ENCODE results near the gene SLC7A4.
"Not testable (repeated sequence)": the region's sequence is repeated elsewhere in the genome, so short reads cannot be mapped to it uniquely, and the experiment has no call there.

The SLC7A4 gene

DNA sequence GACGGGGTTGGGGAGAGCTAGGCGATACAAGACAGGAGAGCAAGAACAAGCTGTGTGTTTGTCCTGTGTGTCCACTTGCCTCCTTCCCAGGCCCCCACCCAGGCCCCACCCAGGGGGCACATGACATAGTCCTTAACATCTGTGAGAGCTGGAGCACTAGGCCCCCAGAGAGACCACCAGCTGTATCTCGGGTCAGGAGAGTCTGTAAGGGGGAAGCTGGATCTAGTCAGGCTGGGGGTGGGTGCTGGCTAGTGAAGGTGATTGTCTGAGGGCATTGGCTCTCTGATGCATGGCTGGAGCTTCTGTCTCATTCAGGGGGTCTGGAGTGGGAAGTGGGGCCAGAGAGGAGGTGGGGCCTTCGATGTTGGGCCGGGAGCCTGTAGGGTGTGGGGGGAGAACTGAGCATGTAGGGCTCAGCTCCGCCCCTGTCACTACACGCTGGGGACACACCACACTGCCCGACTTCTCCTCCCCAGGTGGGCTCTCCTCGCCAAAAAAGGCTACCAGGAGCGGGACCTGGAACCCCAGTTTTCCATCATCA, 16.8 kb downstream of the SLC7A4 start:
- no peak for DNase-seq

DNA sequence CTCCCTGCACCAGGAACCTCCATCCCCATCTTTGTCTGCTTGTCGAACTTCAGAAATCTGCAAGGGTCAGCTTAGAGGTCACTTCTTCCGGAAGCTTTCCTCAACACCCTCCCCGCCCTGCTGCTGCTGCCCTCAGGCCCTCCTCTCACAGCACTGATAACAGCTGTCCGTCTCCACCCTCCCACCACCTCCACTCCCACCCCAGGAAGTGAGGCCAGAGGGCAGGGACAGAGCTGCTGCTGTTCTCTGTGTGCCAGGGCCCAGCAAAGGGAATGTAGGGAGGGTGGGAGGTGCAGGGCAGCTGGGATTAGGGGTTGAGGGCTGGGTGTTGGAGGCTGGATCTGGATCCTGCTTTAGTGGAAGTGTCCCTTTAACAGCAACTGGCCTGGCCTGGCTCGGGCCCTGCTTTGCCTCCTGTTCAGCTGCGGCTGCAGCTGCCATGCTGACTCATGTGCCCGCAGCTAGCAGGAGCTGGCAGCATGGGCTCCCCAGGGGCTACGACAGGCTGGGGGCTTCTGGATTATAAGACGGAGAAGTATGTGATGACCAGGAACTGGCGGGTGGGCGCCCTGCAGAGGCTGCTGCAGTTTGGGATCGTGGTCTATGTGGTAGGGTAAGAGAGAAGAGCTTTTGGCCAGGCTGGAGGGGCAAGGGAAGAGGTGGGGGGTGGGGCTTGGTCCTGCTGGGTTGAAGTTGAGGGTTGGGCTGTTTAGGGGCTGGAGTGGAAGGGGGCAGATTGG, 17.5 kb downstream of the SLC7A4 start, which contains the start of gene P2RX6:
P2RX6 (plus strand) TSS at position 440 of the 740 bp plus-strand sequence; CDS start at position 450, 10 bp downstream.
- DNase-seq = no peak

GRCh38 chr22:21014202-21014725, 18.1 kb downstream of the SLC7A4 start:
- DNase-seq = peak; percentile 93

- no peak for DNase-seq
Measured at GRCh38 chr22:21013657-21014201, 18.6 kb downstream of the SLC7A4 start.

DNA sequence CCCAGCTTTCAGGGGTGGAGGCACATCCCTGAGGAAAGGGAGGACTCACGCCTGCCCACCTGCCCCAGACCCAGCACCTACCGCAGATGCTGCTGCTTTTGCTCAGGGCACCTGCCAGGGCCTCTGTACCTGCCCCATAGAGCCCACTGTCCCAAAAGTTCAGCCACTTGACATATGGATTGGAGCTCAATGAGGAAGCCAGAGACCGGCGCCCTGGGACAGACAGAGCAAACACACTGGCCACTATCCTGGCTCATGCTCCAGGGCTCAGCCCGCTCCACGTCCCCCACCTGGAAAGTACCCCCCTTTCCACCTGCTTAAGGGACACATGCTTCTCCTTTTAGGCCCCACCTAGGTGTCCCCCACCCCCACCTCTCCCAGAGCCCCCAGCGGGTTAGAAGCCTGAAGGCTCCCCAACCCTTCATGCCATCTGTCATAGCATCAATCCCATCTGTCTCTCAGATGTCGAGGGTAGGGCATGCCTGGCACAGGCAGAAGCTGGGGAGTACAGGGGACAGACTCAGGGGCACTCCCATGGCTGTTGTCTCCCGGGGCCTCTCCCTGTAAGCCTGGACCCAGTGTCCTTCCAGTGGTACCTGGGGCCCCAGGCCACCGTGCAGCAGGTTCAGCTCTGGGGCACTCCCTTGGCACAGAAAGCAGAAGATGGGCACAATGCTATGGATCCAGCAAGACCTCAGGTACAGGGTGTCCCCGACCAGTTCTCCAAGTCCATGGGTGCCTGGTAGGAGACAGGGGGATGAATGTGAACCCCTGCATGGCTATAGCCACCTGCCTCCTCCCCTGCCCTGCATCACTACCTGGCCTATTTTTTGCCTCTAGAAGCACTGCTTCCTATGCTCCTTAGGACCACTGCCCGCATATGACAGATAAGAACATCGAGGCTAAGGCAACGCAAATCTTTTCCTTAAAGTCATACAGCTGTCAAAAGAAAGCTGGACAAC, 19.6 kb downstream of the SLC7A4 start:
- no peak for DNase-seq

- no peak for DNase-seq
Measured at GRCh38 chr22:21010426-21011113, 21.8 kb downstream of the SLC7A4 start.

DNA sequence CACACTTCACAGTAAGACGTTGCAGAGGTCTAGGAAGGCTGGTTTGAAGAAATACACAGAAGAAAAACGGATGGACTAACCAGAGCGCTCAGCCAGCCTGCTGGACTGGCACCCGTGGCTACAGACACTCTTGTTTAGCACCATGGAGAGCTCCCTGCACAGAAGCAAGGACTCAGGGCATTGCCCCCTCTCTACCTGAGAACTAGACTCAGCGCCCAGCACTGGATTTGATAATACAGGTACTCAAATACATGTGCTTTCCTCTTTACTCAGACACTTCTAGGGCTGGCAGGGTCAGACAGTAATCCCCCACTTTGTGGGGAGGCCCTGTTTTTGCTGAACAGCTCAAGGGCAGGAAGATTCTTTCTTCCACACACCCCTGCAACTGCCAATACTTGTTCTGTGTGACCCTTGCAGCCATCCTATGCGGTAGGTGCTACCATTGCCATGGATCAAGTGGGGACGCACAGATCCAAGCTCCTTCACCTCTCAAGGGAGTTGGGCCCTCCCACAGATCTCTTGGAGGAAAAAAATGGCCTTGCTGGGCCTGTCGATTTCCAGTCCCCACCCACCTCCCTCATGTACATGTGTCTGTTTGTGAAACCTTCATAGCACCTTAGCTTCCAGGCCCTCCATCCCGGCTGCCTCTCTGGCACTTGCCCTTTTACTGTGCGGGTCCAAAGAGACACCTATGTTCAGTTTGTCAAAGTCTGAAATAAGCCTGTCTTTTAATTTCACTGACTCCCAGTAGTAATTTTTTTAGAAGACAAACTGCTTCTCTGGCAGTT, 22.5 kb downstream of the SLC7A4 start:
- peak; percentile 27 for DNase-seq

- DNase-seq = not testable (repeated sequence)
Measured at GRCh38 chr22:21009208-21009607, 23.2 kb downstream of the SLC7A4 start.

GRCh38 chr22:21003782-21004181, 28.6 kb downstream of the SLC7A4 start:
- no peak for DNase-seq

GRCh38 chr22:21001601-21002325, 30.6 kb downstream of the SLC7A4 start, which contains the start of gene THAP7:
Gene THAP7, minus strand, starts transcription at chr22:21002118. Its CDS starts 207 bp downstream, at chr22:21001911.
- DNase-seq = peak; percentile 98

GRCh38 chr22:21000987-21001600, 31.3 kb downstream of the SLC7A4 start:
- DNase-seq = no peak

DNA sequence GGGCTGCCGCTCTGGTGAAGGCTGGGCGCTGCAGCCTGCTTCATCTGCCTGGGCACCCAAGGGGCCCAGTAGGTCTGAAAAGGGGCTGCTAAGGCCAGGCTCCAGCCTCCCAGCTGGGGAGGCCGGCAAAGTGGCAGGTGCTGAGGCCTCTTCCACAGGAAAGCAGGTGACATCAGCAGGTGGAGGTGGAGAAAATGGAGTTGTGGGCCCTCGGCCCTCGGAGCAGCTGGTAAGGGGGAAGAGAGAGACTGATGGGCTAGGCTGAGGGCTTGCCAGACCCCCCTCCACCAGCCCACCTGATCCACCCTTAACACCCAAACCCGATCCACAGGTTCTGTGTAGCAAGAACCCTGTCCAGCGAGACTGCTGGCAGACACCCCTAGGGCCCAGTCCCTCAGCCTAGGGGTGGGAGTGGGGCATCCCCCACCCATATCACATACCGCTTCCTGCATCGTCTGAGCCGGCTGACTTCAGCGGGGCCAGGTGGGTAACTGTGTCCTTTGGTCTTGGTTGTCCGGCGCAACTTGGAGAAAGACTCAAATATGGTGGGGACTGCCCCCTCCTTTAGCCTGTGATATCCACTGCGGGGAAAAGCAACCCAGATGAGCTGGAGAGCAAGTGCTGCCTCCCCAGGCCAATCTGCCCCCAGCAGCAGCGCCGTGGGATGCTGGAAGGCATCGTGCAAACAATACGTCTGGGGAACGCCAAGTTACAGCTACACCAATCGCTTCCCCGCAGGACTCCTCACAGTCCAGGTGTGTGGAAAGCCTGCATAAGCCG, 32.0 kb downstream of the SLC7A4 start:
- DNase-seq = no peak

GRCh38 chr22:20999350-21000206, 32.8 kb downstream of the SLC7A4 start:
- no peak for DNase-seq

- no peak for DNase-seq
Measured at GRCh38 chr22:20998411-20999336, 33.7 kb downstream of the SLC7A4 start.

DNA sequence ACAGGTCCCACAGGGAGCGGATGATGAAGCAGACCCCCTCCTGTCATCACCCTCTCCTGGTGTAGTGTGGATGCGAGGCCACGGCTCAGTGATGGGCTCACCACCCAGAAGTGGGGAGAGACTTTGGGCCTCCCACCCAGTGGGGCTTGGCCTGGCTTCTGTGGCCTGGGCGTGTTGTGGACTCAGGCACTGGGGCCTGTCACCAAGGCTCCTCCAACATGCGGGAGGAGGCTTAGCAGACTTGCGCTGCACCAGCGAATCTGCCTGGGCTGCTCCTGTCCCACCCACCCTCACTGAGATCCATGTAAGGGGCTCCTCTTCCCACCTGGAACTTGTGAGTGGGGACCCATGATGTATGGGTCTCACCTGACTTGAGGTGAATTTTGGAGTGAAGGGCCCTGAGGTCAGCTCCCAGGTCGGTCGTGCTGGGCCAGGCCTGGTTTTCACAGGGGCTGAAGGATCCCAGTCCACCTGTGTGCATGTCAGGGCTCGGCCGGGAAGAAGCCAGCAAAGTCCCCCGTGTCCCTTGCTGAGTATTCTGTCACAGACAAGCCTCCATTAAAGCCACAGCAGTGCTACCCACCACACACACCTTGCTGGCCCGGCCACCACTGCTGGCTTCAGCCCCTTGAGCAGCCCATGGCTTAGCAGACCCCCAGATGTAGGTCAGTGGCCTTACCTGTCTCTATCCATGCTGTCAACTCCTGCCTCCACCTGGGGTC, 34.7 kb downstream of the SLC7A4 start:
- no peak for DNase-seq

Measured in CD4-positive, alpha-beta T cell treated with Interleukin-17A for 4 hours (primary cell).